HG02759 (cell line): Measurements from ENCODE around the gene SERINC5.
A peak's percentile ranks its signal among the peaks of the same experiment; 100 is the strongest.

Source experiments
- ATAC-seq: cut with Tn5 transposase; IDR thresholded peaks from one replicate; pipeline ENCODE4 v1.9.1; 2021; ENCODE audit warnings: mild to moderate bottlenecking, moderate library complexity; ENCODE audit not compliant: unreplicated experiment

SERINC5 gene

DNA sequence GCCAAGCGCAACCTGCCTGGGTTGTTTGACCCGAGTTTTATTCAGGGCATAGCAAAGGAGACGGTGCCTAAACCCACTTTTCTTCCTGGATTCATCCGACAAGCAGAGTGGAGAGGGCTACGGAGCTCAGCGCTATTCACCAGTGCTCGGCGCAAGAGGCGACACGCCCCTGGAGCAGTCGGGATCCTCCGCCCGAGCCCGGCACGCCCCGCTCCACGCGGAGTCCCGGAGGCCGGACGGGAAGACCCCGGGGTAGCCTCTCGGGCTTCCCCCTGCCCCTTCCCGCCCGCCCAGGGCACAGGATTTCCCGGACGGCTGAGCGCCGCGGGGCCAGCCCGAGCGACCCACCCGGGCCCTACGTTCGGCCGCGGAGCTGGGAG is 427 bp downstream of the SERINC5 start:
- peak; percentile 45 for ATAC-seq

DNA sequence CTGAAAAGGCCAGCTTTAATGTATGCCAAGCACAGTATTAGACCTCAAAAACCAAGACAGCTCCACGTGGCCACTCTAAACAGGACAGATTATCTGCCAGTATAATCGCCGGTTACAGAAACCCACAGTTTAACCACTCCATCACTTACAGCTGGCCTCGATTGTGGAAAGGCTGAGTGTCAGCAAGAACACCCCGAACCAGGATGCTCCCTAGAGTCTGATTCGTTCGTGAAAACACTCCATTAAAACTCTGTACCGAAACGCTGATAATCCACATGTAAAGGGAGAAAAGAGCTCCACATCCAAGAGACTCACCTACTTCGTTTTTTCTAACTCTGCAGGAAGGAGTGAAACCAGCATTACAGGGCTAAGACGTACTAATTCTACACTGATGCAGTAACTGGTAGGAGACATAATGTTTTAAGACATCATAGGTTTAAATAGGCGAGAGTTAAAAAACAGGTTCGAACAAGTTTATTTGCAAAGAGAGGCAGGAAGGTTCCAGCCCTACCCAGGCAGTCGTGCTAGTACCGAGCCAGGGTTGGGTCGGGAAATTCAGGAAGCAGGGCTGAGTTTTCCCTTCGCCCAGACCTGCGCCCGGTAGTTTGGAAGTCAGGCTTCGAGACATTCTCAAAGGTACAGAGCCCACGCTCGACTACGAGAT is 949 bp downstream of the SERINC5 start:
- no peak for ATAC-seq

DNA sequence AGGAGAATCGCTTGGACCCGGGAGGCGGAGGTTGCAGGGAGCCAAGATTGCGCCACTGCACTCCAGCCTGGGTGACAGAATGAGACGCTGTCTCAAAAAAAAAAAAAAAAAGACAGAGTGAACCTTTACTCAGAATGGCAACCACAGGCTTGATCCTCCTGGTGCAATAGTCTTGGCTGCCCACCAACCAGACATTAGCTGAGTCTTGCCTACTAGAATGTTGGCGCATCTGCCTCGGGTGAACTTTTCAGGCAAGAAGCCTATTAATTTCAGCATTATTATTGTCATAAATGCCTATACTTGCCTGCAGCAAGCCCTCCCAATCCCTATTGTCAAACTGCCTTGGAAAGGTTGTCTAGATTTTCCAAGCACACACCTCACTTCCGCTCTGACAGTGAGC is 4.2 kb downstream of the SERINC5 start:
- ATAC-seq = no peak

DNA sequence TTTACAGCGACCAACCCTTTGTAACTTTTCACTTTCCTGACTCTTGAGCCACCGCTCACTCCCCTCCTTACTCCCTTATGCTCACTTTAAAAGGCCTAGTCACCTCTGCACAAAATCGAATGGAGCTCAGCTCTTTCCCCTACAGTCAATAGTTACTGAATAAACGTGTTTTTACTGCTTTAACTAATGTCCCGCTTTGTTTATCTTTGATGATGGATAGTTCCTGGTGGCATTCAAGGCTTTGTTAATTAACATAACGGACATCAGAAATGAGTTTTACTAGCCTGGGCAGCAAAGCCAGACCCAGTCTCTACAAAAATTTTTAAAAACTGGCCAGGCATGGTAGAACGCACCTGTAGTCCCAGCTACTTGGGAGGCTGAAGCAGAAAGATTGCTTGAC is 5.0 kb downstream of the SERINC5 start:
- ATAC-seq = no peak

DNA sequence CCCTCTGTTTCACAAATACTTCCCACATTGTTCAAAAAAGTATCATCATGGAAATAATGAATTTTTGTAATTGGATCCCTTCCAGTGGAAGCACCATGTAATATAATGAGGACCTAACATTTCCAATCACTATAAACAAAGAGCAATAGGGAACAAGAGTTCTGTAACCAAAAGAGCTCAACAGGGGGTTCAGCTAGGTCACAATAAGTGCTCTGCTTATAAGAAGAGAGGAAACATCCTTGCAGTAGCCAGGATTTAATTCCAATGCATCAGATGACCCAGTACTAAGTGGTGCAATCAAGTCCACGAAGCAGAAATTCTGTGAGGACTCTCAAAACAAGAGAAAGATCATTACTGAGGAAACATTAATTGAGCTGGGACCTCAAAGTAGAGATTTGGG is 5.9 kb downstream of the SERINC5 start:
- no peak for ATAC-seq

DNA sequence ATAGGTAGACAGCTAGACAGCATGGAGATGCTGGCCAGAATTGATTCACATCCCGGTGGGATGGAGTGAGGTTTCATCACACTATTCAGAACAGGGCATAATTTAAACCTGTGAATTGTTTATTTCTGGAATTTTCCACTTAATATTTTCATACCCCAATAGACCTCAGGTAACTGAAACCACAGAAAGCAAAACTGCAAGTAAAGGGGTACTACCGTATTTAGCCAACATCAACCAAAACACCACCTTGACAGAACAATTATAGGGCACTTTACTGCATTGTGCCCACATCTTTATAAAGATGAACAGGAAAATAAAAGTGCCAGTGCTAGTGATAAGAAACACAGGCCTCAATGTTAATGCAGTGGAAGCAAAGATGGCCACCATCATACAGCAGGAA is 7.5 kb downstream of the SERINC5 start:
- no peak for ATAC-seq

DNA sequence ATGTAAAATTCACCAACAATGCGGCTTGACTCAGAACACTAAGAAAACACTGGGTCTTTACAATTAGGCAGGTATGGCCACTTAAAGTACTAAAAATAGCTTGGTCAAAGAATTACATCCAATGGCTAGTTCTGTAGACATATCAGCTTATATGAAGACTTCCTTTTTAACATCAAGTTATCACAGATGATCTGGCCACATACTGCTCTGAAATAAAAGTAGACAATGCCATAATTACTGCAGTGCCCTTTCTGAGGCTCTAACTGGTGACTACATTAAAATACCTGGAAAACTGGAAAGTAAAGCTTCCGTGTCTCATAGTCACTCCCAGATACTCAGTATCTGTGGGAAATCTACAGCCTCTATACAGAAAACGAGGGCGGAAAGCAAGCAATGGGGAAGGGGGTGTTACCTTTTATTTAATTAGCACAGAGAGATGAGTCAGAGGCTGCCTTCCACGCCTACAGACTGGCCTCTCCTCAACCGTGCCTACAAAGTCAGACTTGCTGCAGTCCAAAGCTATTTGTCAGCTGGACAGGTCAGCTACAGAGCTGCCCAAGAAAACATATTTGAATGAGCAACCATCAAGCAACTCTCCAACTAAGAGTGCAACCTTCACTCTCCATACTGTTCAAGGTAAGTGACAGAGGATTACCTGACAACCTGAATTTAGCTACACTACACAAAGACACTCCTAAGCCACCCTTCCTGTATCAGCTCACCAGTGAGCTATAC is 8.7 kb downstream of the SERINC5 start:
- ATAC-seq = peak; percentile 92

DNA sequence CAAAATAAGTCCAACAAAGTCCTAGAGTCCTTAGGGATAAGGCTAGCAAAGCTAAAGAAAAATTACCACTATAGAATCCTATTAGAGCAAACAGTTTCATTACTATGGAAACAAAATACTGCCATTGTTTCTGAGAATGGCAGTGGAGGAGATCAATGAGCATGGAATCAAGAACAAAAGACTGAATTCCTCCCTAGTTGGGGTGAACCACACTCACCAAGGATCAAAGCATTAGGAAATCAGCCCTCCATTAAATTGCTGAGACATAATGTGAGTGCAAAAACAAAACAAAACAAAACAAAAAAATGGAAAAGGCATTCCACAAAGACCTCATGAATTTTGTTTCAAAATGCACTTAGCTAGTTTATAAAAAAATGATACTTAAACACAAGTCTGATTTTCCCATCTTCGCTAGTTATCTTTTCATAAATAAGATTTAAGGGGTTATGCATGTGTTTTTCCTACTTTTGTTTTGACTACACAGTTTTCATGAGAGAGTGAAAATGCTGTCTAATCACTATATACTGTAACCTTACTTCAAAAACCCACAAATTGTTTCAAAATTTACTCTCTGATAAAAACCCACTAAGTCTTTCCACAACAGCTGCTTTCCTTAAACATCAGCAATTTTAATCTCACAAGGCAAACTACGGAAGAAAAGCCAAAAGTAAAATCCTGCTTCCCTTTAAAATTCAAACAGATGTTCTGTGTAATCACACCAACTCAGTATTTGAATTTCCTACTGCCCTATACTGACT is 9.7 kb downstream of the SERINC5 start:
- ATAC-seq = no peak

DNA sequence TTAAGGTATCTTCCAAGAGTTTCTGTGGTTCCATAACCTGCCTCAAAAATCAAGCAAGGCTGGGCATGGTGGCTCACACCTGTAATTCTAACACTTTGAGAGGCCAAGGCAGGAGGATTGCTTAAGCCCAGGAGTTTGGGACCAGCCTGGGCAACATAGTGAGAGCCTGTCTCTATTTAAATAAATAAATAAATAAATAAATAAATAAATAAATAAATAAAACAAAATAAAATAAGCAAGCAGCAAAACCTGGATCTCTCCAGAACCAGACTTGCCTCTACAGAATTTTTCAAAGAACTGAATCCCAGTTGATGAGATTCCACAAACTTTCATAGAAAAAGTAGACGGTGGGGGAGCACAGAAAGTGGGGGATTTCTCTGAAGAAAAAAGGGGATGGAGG is 12.3 kb downstream of the SERINC5 start:
- no peak for ATAC-seq

DNA sequence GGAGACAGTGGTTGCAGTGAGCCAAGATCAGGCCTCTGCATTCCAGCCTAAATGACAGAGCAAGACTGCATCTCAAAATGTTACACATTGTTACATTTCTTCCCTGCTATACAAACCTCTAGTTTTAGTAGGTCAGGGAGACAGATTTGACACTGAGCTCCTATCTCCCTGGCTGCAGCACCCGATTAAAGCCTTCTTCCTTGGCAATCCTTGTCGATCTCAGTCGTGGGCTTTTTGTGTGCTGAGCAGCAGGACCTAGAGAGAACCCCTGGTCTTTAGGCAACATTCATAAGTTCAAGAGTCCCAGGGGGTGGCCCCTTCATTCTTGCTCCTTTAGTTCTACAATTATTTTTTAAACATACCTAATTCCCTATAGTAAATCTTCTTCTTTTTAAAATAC is 13.0 kb downstream of the SERINC5 start:
- no peak for ATAC-seq

DNA sequence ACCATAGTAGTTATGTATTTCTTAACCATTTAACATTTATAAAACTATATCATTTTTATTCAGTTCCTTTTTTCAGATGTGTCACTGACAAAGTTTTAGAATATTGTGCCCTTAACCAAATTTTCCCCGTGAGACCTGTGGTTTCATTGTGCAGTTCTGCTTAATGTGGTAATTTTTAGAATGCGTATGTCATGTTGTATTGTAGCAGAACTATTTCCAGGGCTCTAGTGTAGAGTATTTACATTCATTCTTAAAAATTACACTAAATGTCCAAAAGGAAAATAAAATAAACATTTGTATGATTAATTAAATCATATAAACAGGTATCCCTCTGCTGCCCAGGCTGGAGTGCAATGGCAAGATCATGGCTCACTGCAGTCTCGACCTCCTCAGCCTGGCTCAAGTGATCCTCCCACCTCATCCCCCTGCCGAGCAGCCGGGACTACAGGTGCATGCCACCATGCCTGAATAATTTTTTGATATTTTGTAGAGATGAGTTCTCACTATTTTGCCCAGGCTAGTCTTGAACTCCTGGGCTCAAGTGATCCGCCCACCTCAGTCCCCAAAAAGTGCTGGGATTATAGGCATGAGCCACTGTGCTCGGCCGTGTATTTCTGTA is 15.4 kb downstream of the SERINC5 start:
- ATAC-seq = no peak

DNA sequence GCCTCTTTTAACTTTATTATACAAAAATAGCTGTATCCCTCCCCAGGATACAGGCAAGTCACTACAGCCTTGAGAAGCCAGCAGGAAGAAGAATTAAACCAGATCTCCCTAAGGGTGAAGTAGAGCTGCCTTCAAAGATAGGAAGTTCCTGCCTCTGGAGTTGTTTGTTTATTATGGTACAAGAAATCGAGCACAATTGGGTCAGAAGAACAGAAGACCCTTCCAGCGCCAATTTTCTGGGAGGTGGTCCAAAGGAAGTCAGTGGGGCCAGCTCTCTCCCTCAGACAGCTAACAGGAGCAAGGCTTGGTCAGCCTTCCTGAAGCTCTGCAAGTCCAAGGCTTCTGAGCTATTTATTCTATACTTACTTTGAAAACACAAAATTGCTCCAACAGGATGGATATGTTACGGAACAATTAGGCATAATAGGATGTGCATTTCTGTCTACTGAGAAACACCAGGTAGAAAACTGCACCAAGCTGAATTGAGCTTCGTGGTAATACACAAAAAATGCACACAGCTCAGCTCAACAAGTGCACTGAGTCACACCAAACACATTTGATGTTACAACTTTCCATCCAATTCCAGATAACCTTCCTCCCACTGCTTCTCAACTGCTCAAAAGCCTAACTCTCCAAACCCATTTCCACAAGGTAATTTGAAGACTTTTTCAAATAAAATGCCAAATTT is 16.0 kb downstream of the SERINC5 start:
- ATAC-seq = no peak

DNA sequence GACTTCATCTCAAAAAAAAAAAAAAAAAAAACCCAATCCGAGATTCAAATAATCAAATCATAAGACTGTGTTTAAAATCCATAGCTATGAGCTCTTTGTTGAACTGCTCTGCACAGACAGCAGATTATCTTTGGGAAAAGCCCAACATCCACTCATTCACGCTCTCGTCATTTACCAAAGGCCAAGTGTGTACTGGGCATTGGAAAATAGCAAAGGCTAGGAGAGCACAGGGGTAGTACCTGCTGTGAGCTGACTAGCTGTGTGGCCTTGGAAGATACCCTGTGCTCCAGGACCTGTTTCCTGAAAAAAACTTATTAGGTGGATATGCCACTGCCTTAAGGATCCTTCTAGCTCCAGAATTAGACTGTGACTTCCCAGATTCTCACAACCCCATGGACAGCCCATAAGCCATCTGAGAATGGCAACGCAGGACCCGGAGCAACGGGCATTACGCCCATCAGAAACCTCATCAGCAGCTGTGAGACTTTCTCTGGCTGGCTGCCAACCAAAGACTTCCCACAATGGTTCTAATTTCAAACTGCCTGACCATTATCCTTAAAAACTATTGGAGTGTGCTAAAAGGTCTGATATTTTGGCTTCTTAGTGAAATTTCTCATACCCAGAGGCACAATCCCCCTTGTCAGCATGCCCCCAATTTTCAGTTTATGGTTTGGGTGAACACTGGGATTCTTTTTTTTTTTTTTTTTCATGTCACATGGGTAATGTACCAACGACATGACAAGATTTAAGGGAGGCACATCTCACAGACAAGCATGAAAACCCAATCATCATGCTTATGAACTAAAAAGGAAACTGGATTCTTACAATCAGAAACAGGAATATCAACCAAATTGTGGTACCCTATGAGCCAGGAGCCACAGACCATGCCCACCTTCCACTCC is 16.8 kb downstream of the SERINC5 start:
- no peak for ATAC-seq

DNA sequence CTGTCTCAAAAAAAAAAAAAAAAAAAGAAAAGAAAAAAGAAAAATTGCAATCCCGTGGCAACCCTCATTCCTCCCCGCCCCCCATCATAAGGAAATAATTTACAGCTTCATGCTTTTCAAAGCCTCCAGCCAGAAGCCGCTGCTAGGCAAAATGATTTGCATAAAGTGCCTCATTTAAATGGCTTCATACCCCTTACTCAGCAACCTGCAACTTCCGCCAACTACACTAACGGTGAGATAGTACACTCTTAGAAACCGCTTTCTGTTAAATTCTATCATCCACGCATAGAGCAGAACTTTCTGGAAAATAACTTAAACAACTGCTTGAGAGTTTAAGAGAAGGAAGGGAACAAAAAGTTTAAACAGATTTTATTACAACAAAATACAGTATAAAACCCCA is 17.8 kb downstream of the SERINC5 start:
- ATAC-seq = no peak

DNA sequence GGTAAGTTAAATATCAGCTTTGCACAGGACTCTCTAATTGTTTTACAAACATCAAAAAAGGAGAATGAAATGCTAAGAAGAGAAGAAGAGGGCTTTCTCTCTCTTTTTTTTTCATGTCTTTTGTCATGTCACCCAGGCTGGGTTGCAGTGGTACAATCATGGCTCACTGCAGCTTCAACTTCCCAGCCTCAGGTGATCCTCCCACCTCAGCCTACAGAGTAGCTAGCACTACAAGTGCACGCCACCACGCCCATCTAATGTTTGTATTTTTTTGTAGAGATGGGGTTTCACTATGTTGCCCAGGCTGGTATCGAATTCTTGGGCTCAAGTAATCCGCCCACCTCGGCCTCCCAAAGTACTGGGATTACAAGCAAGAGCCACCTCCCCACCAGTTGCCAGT is 18.6 kb downstream of the SERINC5 start:
- no peak for ATAC-seq

DNA sequence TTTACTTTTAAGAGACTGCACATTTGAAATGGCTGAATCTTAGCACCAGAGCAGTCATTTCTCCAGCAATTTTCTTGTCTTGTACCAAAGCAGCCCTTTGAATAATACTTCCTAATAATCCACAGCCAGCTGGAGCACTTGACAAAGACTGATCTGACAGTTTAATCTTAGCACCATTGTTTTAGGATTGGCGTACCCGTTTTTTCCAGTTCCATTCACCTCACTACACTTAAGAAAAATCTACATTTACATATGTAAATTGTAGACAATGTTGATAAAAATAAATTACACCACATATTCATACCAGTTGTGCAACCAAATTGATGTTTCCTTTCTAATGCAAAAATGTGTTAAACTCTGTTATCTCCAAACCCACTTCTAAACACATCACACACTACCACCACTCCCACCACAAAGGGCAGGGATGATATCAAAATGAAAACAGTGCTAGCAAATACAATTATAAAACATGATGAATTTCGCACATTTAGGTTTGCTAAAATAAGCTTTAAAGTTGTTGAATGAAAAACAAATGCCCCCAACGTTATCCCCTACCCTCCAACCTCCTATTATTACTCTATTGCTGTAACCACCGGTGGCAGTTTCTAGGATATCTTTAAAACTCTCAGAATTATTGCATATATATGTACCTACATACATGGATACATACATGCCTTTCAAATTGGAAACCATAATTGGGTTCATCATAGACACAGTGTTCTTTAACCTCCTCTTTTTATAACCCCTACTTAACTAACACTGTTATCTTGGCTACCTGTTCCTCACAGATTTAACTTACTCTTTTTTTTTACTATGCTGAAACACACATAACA is 21.5 kb downstream of the SERINC5 start:
- ATAC-seq = no peak

DNA sequence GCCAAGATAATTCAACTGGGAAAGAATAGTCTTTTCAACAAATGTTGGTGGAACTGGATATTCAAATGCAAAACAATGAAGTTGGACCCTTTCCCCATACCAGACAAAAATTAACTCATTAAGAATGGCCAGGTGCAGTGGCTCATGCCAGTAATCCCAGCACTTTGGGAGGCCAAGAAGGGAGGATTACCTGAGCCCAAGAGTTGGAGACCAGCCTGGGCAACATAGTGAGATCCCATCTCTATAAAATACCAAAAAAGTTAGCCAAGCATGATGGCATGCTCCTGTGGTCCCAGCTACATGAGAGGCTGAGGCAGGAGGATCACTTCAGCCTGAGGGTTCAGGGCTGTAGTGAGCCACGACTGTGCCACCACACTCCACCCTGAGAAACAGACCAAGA is 24.2 kb downstream of the SERINC5 start:
- ATAC-seq = no peak

DNA sequence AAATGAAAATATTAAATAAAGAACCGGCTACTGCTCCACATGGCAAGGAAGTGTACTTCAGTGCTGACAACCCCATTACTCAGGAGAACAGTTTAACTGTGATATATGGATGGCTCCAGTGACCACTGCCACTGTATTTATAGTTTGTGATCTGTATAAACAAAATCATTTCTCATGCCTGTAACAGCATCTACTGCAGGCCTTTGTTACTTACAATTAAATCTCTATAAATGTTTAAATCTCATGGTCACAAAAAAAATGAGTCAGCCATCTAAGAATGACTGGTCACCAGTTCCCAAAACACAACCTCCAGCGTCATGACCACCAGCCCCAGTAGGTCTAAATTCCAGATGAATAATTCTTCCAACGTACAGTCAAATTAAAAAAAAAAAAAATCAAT is 24.6 kb downstream of the SERINC5 start:
- ATAC-seq = no peak
